ENCODE measurements around the gene PLK3.
"Not testable (repeated sequence)": the region's sequence is repeated elsewhere in the genome, so short reads cannot be mapped to it uniquely, and the experiment has no call there.

The PLK3 gene

GRCh38 chr1:44810101-44810761, 10.1 kb downstream of the PLK3 start:
- DNase-seq: peak; percentile 53 to 75

- DNase-seq: not testable (repeated sequence)
These were observed 10.6 kb downstream of the PLK3 start for GRCh38 chr1:44810762-44811105.

- DNase-seq: no peak
These were observed 11.1 kb downstream of the PLK3 start for GRCh38 chr1:44811234-44811633.

- DNase-seq: no peak
These were observed 12.8 kb downstream of the PLK3 start for GRCh38 chr1:44812822-44813543.

- not testable (repeated sequence) for DNase-seq
These were observed 15.7 kb downstream of the PLK3 start for GRCh38 chr1:44815926-44816325.

GRCh38 chr1:44817307-44817706, 17.1 kb downstream of the PLK3 start:
- no peak for DNase-seq

- no peak for DNase-seq
These were observed 17.8 kb downstream of the PLK3 start for GRCh38 chr1:44817771-44818495.

GRCh38 chr1:44819196-44819607, 19.0 kb downstream of the PLK3 start:
- DNase-seq: no peak

- DNase-seq: no peak
These were observed 19.6 kb downstream of the PLK3 start for GRCh38 chr1:44819608-44820327.

GRCh38 chr1:44820328-44821239, 20.4 kb downstream of the PLK3 start:
- DNase-seq: no peak

- no peak for DNase-seq
These were observed 21.1 kb downstream of the PLK3 start for GRCh38 chr1:44821240-44821715.

- no peak for DNase-seq
These were observed 22.0 kb downstream of the PLK3 start for GRCh38 chr1:44822131-44822701.

- DNase-seq: no peak
These were observed 22.8 kb downstream of the PLK3 start for GRCh38 chr1:44822981-44823451.

- not testable (repeated sequence) for DNase-seq
These were observed 24.2 kb downstream of the PLK3 start for GRCh38 chr1:44824392-44824791.

GRCh38 chr1:44826375-44827196, 26.4 kb downstream of the PLK3 start:
- no peak for DNase-seq

- DNase-seq: no peak
These were observed 27.2 kb downstream of the PLK3 start for GRCh38 chr1:44827197-44828002.

GRCh38 chr1:44828003-44828651, 27.9 kb downstream of the PLK3 start:
- DNase-seq: no peak

GRCh38 chr1:44828841-44829440, 28.8 kb downstream of the PLK3 start:
- no peak for DNase-seq
